Panc1 (cell line): ENCODE data around the gene SSBP4.

Source experiments
- POLR2AphosphoS5 ChIP-seq: IDR thresholded peaks from 2 replicates; pipeline ENCODE4 v1.6.1; 2012; ENCODE audit warnings: mild to moderate bottlenecking, low read depth, low read length, moderate library complexity
- SIN3A ChIP-seq: IDR thresholded peaks from 2 replicates; pipeline ENCODE4 v1.6.1; 2012; ENCODE audit warnings: low read depth, mild to moderate bottlenecking, low read length, moderate library complexity, borderline replicate concordance; ENCODE audit not compliant: insufficient read depth
- TF ChIP-seq, protein P1 (sequence below): fragments of 450-650 bp; IDR thresholded peaks from 2 replicates; pipeline ENCODE4 v1.5.1; 2017; ENCODE audit warnings: mild to moderate bottlenecking

DNA sequence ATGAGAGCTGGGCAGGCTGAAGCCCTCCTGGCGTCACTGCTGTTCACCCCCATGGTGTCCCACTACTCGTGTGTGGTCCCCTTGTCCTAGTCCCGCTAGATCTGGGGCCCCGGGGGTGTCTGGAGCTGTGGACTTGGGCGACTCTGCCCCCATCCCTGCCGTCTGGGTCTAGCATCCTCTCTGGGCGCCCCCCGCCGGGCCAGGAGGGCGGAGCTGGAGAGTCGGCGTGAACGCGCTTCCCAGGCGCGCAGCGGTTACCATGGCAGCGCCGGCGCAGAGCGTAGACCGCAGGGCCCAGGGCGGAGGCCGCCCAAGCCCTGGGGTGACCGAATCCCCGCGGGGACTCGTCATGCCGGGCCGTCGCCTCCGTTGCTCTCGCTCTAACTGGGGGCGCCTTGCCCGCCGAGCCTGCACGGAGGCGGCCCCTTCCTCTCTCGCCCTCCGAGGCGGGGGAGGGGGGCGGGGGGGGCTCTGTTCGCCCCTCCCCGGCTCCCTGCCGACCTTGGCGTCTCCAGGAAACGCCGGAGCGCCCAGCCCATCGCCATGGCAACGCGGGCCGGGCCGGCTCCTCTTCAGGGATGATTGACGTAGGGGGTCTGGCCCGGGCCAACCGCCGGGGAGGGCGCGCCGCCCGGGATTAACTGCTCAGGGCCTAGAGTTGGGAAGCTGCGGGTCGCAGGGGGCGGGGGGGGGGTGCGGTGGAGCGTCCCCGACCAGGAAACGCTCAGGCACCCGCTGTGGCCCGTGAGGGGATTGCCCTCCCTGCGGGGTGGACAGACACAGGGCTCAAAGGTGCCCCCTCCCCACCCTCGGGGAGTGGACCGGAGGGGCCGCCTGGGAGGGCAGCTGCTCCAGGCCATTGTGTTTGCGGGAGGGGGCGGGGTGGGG is 9.8 kb downstream of the SSBP4 start:
- TF ChIP-seq, protein P1, sequence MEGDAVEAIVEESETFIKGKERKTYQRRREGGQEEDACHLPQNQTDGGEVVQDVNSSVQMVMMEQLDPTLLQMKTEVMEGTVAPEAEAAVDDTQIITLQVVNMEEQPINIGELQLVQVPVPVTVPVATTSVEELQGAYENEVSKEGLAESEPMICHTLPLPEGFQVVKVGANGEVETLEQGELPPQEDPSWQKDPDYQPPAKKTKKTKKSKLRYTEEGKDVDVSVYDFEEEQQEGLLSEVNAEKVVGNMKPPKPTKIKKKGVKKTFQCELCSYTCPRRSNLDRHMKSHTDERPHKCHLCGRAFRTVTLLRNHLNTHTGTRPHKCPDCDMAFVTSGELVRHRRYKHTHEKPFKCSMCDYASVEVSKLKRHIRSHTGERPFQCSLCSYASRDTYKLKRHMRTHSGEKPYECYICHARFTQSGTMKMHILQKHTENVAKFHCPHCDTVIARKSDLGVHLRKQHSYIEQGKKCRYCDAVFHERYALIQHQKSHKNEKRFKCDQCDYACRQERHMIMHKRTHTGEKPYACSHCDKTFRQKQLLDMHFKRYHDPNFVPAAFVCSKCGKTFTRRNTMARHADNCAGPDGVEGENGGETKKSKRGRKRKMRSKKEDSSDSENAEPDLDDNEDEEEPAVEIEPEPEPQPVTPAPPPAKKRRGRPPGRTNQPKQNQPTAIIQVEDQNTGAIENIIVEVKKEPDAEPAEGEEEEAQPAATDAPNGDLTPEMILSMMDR, result no peak
- TF ChIP-seq SIN3A (no peak), POLR2AphosphoS5 (no peak)
